SHP77 treated with DMSO at 0.1 percent for 48 hours (cell line): Measurements from ENCODE around the gene PPY.
A peak's percentile ranks its signal among the peaks of the same experiment; 100 is the strongest.
"Not testable (repeated sequence)": the region's sequence is repeated elsewhere in the genome, so short reads cannot be mapped to it uniquely, and the experiment has no call there.

ENCODE experiments used
- DNase-seq: peaks from one replicate; lab custom pipeline; 2025; lab: John Stamatoyannopoulos, UW

PPY gene

GRCh38 chr17:43931062-43931571 is 11.2 kb downstream of the PPY start:
- no peak for DNase-seq

GRCh38 chr17:43928609-43929008 is 13.7 kb downstream of the PPY start:
- no peak for DNase-seq

- DNase-seq: not testable (repeated sequence)
These were observed 14.3 kb downstream of the PPY start for GRCh38 chr17:43927929-43928328.

GRCh38 chr17:43927060-43927864 is 15.0 kb downstream of the PPY start:
- DNase-seq: no peak

- DNase-seq: no peak
These were observed 17.7 kb downstream of the PPY start for GRCh38 chr17:43924558-43924957.

GRCh38 chr17:43920500-43921095 is 21.7 kb downstream of the PPY start:
- no peak for DNase-seq

GRCh38 chr17:43918026-43918389 is 24.3 kb downstream of the PPY start:
- DNase-seq: no peak

GRCh38 chr17:43917348-43918025 is 24.8 kb downstream of the PPY start:
- no peak for DNase-seq

GRCh38 chr17:43917016-43917347 is 25.3 kb downstream of the PPY start:
- DNase-seq: no peak

- DNase-seq: no peak
These were observed 25.9 kb downstream of the PPY start for GRCh38 chr17:43916385-43916784.

- no peak for DNase-seq
These were observed 26.7 kb downstream of the PPY start for GRCh38 chr17:43915559-43915958.

- DNase-seq: no peak
These were observed 27.8 kb downstream of the PPY start for GRCh38 chr17:43914451-43914850.

GRCh38 chr17:43913584-43913983 is 28.7 kb downstream of the PPY start:
- DNase-seq: no peak

GRCh38 chr17:43912635-43913304 is 29.5 kb downstream of the PPY start:
- no peak for DNase-seq

- no peak for DNase-seq
These were observed 30.4 kb downstream of the PPY start for GRCh38 chr17:43911904-43912303.

- no peak for DNase-seq
These were observed 32.6 kb downstream of the PPY start for GRCh38 chr17:43909537-43910231.

GRCh38 chr17:43907998-43908721 is 34.1 kb downstream of the PPY start:
- DNase-seq: peak; percentile 76

- DNase-seq: peak; percentile 74
These were observed 34.8 kb downstream of the PPY start, which contains the start of gene MPP2 for GRCh38 chr17:43907425-43907981. TSS of gene MPP2 (minus strand) at chr17:43907536. CDS start at chr17:43904460, 3,076 bp downstream.

- DNase-seq: no peak
These were observed 35.3 kb downstream of the PPY start for GRCh38 chr17:43906951-43907424.

- DNase-seq: peak; percentile 48
These were observed 36.1 kb downstream of the PPY start for GRCh38 chr17:43905985-43906852.
